ENCODE results near the gene CRNKL1.

DNA sequence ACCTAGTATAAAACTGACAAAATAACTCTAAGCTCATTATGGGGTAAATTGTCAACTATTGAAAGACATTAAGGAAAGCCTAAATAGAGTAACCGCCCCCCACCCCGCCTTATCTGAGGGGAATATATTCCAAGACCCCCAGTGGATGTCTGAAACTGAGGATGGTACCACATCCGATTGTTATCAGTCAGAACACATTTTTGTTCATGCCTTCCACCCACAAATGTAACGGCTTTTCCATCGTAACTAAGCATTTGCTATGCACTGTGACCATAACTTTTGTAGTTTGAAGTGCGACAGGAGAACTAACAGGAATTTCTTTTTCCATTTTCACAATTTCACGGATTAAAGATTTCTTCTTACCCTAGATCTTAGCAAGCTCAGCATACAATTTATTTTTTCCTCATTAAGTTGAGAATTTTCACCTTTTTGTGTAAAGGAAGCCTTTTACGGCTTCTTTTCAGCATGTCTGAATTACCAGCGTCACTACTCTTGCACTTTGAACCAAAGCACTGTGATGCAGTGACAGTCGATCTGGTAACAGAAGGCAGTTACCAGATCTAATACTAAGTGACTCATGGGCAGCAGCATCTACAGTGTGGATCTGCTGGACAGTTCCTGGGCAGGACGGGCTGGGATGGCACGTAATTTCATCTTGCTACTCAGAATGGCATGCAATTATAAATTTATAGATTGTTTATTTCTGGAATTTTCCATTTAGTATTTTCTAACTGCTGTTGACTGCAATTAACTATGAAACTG, 11.9 kb upstream of the CRNKL1 start:
- TF ChIP-seq CTCF (conservative IDR thresholded peaks at IDR 0.05) (no peak), ZFX (IDR thresholded peaks at IDR 0.05) (no peak)

Data from C4-2B (cell line).